Measurements from ENCODE around the gene B3GALT2. TPM values are rescaled to one million over a fixed set of nuclear protein-coding genes. Genes with fewer than 3 reads are reported as not detected.

B3GALT2 gene
- total and polyA plus RNA-seq, 2 of the 8 experiments (the other 6 are each of a cell fraction or from before 2014, with no cell fraction given), result not detected

- no peak for TF ChIP-seq RXRA (IDR thresholded peaks at IDR 0.05; ENCODE audit: insufficient read depth, low read depth, low read length)
- TF ChIP-seq NANOG (IDR thresholded peaks at IDR 0.05; ENCODE audit: insufficient read depth, low read depth, low read length, poor library complexity, severe bottlenecking), result no peak
- no peak for TF ChIP-seq POU5F1 (IDR thresholded peaks at IDR 0.05; ENCODE audit: low read depth, low read length)
- TF ChIP-seq CHD7 (IDR thresholded peaks at IDR 0.05; ENCODE audit: insufficient replicate concordance, low read length), result no peak
- TF ChIP-seq TBP (IDR thresholded peaks at IDR 0.05; ENCODE audit: low read depth, low read length), result no peak
These were observed 55.0 kb downstream of the B3GALT2 start (continued) for GRCh38 chr1:193131266-193131860.
